Peyer's patch (tissue), 4 donors: Measurements from ENCODE around the gene C5orf52. TPM values are rescaled to one million over a fixed set of nuclear protein-coding genes. Genes with fewer than 3 reads are reported as not detected.
"Not testable (repeated sequence)": the region's sequence is repeated elsewhere in the genome, so short reads cannot be mapped to it uniquely, and the experiment has no call there.

Experiments used
- DNase-seq, 3 donors: peaks; one replicate each; pipeline ENCODE4 v3.0.0-alpha.2; 2017 to 2019
- H3K27ac ChIP-seq, 4 donors: fragments of 200-600 bp; sonication (generic); one replicate each; pipeline ENCODE4 v1.5.1; 2016 to 2019
- H3K27me3 ChIP-seq, 2 donors: fragments of 200-600 bp; sonication (generic); one replicate each; pipeline ENCODE4 v1.5.1; 2019
- H3K36me3 ChIP-seq, 3 donors: fragments of 200-600 bp; sonication (generic); one replicate each; pipeline ENCODE4 v1.5.1; 2016 to 2019
- H3K4me1 ChIP-seq, 4 donors: fragments of 200-600 bp; sonication (generic); one replicate each; pipeline ENCODE4 v1.5.1; 2016 to 2019
- H3K4me3 ChIP-seq, 4 donors: fragments of 200-600 bp; sonication (generic); 1 replicate in 3 of 4; 2 replicates in 1 of 4; pipeline ENCODE4 v1.5.1; 2016 to 2019; ENCODE audit warnings: mild to moderate bottlenecking in 1 of 4
- H3K9me3 ChIP-seq, 4 donors: fragments of 200-600 bp; sonication (generic); one replicate each; pipeline ENCODE4 v1.5.1; 2016 to 2019; ENCODE audit warnings: mild to moderate bottlenecking in 1 of 4
- CTCF ChIP-seq, 6 experiments: fragments of 450-650 bp in 4 of 6; fragments of 200-600 bp in 2 of 6; sonication (generic) in 1 of 6; IDR thresholded peaks; one replicate each; pipeline ENCODE4 v1.5.1; 2017 to 2019; ENCODE audit warnings: antibody characterized with exemption in 6 of 6, mild to moderate bottlenecking in 3 of 6, moderate library complexity in 1 of 6
- POLR2A ChIP-seq, 2 donors: fragments of 450-650 bp; IDR thresholded peaks; one replicate each; pipeline ENCODE4 v1.5.1; 2017; ENCODE audit warnings: antibody characterized with exemption in 2 of 2, mild to moderate bottlenecking in 2 of 2, moderate library complexity in 2 of 2
- total RNA-seq, 4 donors: library from RNA; depleted of rRNA; stranded (reverse); fragments of >200 nt; gene quantifications; one replicate each; pipeline ENCODE4 v1.1.0, GENCODE V29; 2016

The C5orf52 gene
- total RNA-seq, 4 donors from 2014 or later: 1.7 TPM; not detected in 3

GRCh38 chr5:157669701-157670097 lies 1.6 kb upstream of the C5orf52 start:
- Histone ChIP-seq H3K9me3 (no peaks in the 10 kb centered on the region), H3K36me3 (no peaks in the 10 kb centered on the region), H3K4me1 (peaks cover 0 to 8% (median 0%) of the 10 kb centered on the region in 4 donors), H3K4me3 (no peak overlapping the region), H3K27me3 (no peaks in the 10 kb centered on the region), H3K27ac (peak overlapping the region in 1 of 4 donors; percentile 86)
- DNase-seq: no peak
- TF ChIP-seq CTCF (IDR thresholded peaks at IDR 0.05) (no peak), POLR2A (IDR thresholded peaks at IDR 0.05) (no peak)

GRCh38 chr5:157671592-157672330 lies 428 bp downstream of the C5orf52 start:
- H3K27ac ChIP-seq: peak overlapping the region in 3 of 4 donors; percentile 65 to 86 (median 67)
- no peak for TF ChIP-seq POLR2A (IDR thresholded peaks at IDR 0.05)
- no peak for TF ChIP-seq CTCF (IDR thresholded peaks at IDR 0.05)

GRCh38 chr5:157672976-157673375 lies 1.6 kb downstream of the C5orf52 start:
- no peak for DNase-seq
- H3K4me3 ChIP-seq: no peak overlapping the region
- H3K27ac ChIP-seq: no peak overlapping the region
- TF ChIP-seq POLR2A (IDR thresholded peaks at IDR 0.05): no peak
- no peak for TF ChIP-seq CTCF (IDR thresholded peaks at IDR 0.05)
- no peaks in the 10 kb centered on the region for H3K27me3 ChIP-seq
- H3K36me3 ChIP-seq: no peaks in the 10 kb centered on the region
- H3K9me3 ChIP-seq: no peaks in the 10 kb centered on the region
- peaks cover 0 to 8% (median 0%) of the 10 kb centered on the region in 4 donors for H3K4me1 ChIP-seq

More at GRCh38 chr5:157671592-157672330, 428 bp downstream of the C5orf52 start:
- no peaks in the 10 kb centered on the region for H3K27me3 ChIP-seq
- peak overlapping the region; percentile 52 to 79 (median 57) for H3K4me3 ChIP-seq
- peaks cover 0 to 8% (median 0%) of the 10 kb centered on the region in 4 donors for H3K4me1 ChIP-seq
- no peaks in the 10 kb centered on the region for H3K36me3 ChIP-seq
- DNase-seq: no peak
- no peaks in the 10 kb centered on the region for H3K9me3 ChIP-seq

GRCh38 chr5:157674351-157674750 lies 3.0 kb downstream of the C5orf52 start:
- not testable (repeated sequence) for H3K9me3 ChIP-seq, DNase-seq, H3K27ac ChIP-seq, H3K36me3 ChIP-seq, H3K4me3 ChIP-seq, H3K27me3 ChIP-seq, H3K4me1 ChIP-seq

GRCh38 chr5:157677931-157678330 lies 6.6 kb downstream of the C5orf52 start:
- Histone ChIP-seq H3K9me3 (no peaks in the 10 kb centered on the region), H3K27ac (no peak overlapping the region), H3K27me3 (no peaks in the 10 kb centered on the region), H3K36me3 (no peaks in the 10 kb centered on the region), H3K4me3 (no peak overlapping the region), H3K4me1 (no peaks in the 10 kb centered on the region)
- DNase-seq: no peak
- TF ChIP-seq POLR2A (IDR thresholded peaks at IDR 0.05) (no peak), CTCF (IDR thresholded peaks at IDR 0.05) (no peak)

GRCh38 chr5:157679801-157680200 lies 8.5 kb downstream of the C5orf52 start:
- TF ChIP-seq POLR2A (IDR thresholded peaks at IDR 0.05) (no peak), CTCF (IDR thresholded peaks at IDR 0.05) (no peak)
- Histone ChIP-seq H3K4me3 (no peak overlapping the region), H3K4me1 (no peaks in the 10 kb centered on the region), H3K9me3 (no peaks in the 10 kb centered on the region), H3K27me3 (no peaks in the 10 kb centered on the region), H3K36me3 (no peaks in the 10 kb centered on the region), H3K27ac (no peak overlapping the region)
- no peak for DNase-seq
